Suprapubic skin (tissue), 4 donors: ENCODE results near the gene PLCXD3. TPM values are rescaled to one million over a fixed set of nuclear protein-coding genes. Genes with fewer than 3 reads are reported as not detected.

Experiments used
- DNase-seq, 2 donors: peaks; one replicate each; pipeline ENCODE4 v3.0.0-alpha.2; 2019; ENCODE audit warnings: low spot score in 2 of 2
- H3K27ac ChIP-seq: fragments of 200-600 bp; sonication (generic); one replicate; pipeline ENCODE4 v1.5.1; 2019
- H3K27me3 ChIP-seq: fragments of 200-600 bp; sonication (generic); one replicate; pipeline ENCODE4 v1.5.1; 2019
- H3K36me3 ChIP-seq: fragments of 200-600 bp; sonication (generic); one replicate; pipeline ENCODE4 v1.5.1; 2019
- H3K4me1 ChIP-seq: fragments of 200-600 bp; sonication (generic); one replicate; pipeline ENCODE4 v1.5.1; 2019
- H3K4me3 ChIP-seq: fragments of 200-600 bp; sonication (generic); one replicate; pipeline ENCODE4 v1.5.1; 2019; ENCODE audit warnings: mild to moderate bottlenecking
- H3K9me3 ChIP-seq: fragments of 200-600 bp; sonication (generic); one replicate; pipeline ENCODE4 v1.5.1; 2019
- EP300 ChIP-seq: sonication (generic); formaldehyde crosslinking; IDR thresholded peaks from one replicate; pipeline ENCODE4 v1.6.1; 2017; ENCODE audit warnings: antibody characterized with exemption
- POLR2A ChIP-seq, 2 donors: fragments of 450-650 bp; IDR thresholded peaks; one replicate each; pipeline ENCODE4 v1.6.1; 2017; ENCODE audit warnings: antibody characterized with exemption in 2 of 2, mild to moderate bottlenecking in 2 of 2, moderate library complexity in 2 of 2
- POLR2AphosphoS5 ChIP-seq, 3 donors: sonication (generic); formaldehyde crosslinking; IDR thresholded peaks; one replicate each; pipeline ENCODE4 v1.6.1; 2017; ENCODE audit warnings: antibody characterized with exemption in 3 of 3
- WGBS: methylation state at CpG from one replicate; pipeline ENCODE4 v1.1.5; 2018; 5-methylcytosine and 5-hydroxymethylcytosine counted together
- total RNA-seq, 4 donors: library from RNA; depleted of rRNA; stranded (reverse); fragments of >200 nt; gene quantifications; one replicate each; pipeline ENCODE4 v1.1.0, GENCODE V29; 2016
- TF ChIP-seq, protein P1 (sequence below), 2 donors: fragments of 200-600 bp in 1 of 2; fragments of 450-650 bp in 1 of 2; sonication (generic) in 1 of 2; IDR thresholded peaks; one replicate each; pipeline ENCODE4 v1.5.1; 2016 to 2019; ENCODE audit warnings: antibody characterized with exemption in 2 of 2, mild to moderate bottlenecking in 1 of 2, moderate library complexity in 1 of 2

PLCXD3 gene
- total RNA-seq, 4 donors from 2014 or later: 0.15 to 1.6 (median 0.61) TPM

- WGBS: 84% methylated on average over 1 of the region's 1 CpG
- no peak overlapping the region for H3K27ac ChIP-seq
- DNase-seq: no peak
- TF ChIP-seq, protein P1, sequence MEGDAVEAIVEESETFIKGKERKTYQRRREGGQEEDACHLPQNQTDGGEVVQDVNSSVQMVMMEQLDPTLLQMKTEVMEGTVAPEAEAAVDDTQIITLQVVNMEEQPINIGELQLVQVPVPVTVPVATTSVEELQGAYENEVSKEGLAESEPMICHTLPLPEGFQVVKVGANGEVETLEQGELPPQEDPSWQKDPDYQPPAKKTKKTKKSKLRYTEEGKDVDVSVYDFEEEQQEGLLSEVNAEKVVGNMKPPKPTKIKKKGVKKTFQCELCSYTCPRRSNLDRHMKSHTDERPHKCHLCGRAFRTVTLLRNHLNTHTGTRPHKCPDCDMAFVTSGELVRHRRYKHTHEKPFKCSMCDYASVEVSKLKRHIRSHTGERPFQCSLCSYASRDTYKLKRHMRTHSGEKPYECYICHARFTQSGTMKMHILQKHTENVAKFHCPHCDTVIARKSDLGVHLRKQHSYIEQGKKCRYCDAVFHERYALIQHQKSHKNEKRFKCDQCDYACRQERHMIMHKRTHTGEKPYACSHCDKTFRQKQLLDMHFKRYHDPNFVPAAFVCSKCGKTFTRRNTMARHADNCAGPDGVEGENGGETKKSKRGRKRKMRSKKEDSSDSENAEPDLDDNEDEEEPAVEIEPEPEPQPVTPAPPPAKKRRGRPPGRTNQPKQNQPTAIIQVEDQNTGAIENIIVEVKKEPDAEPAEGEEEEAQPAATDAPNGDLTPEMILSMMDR (IDR thresholded peaks at IDR 0.05): no peak
- no peak for TF ChIP-seq POLR2A (IDR thresholded peaks at IDR 0.05)
- no peak for TF ChIP-seq POLR2AphosphoS5 (IDR thresholded peaks at IDR 0.05)
- TF ChIP-seq EP300: no peak
- H3K27me3 ChIP-seq: no peaks in the 10 kb centered on the region
- no peaks in the 10 kb centered on the region for H3K36me3 ChIP-seq
- no peaks in the 10 kb centered on the region for H3K9me3 ChIP-seq
- H3K4me1 ChIP-seq: no peaks in the 10 kb centered on the region
- no peak overlapping the region for H3K4me3 ChIP-seq
These were observed 146.9 kb downstream of the PLCXD3 start for GRCh38 chr5:41363343-41363986.

DNA sequence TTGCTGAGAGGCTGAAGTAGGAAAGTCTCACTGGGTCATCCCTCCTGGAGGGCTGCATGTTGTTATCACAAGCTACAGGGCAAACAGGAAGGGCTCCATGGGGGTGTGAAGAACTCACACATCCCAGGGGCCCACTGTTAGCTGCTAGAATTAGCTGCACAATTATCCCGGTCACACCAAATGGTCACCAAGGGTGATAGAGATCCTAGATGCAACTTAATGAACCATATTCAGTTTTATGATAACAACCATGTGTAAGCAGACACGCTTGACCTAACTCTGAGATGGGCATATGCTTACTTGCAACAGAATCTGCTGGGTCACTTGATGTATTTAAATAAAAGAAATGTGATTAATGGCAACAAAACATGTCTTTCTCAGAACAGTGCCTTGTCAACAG, 153.6 kb downstream of the PLCXD3 start:
- DNase-seq: no peak
- 64% methylated on average over 2 of the region's 2 CpGs for WGBS
- H3K27me3 ChIP-seq: no peaks in the 10 kb centered on the region
- H3K4me1 ChIP-seq: no peaks in the 10 kb centered on the region
- no peak overlapping the region for H3K27ac ChIP-seq
- no peak overlapping the region for H3K4me3 ChIP-seq
- TF ChIP-seq, protein P1 (IDR thresholded peaks at IDR 0.05): no peak
- TF ChIP-seq POLR2A (IDR thresholded peaks at IDR 0.05) (no peak), EP300 (no peak), POLR2AphosphoS5 (IDR thresholded peaks at IDR 0.05) (no peak)
- H3K9me3 ChIP-seq: peaks cover 5% of the 10 kb centered on the region
- H3K36me3 ChIP-seq: no peaks in the 10 kb centered on the region

GRCh38 chr5:41349846-41350245, 160.6 kb downstream of the PLCXD3 start:
- Histone ChIP-seq H3K4me1 (no peaks in the 10 kb centered on the region), H3K27ac (no peak overlapping the region), H3K9me3 (peaks cover 5% of the 10 kb centered on the region), H3K27me3 (no peaks in the 10 kb centered on the region), H3K36me3 (no peaks in the 10 kb centered on the region), H3K4me3 (no peak overlapping the region)
- no peak for DNase-seq
- WGBS: 70% methylated on average over 4 of the region's 4 CpGs
- TF ChIP-seq POLR2AphosphoS5 (IDR thresholded peaks at IDR 0.05): no peak
- TF ChIP-seq, protein P1 (IDR thresholded peaks at IDR 0.05): no peak
- TF ChIP-seq EP300: no peak
- TF ChIP-seq POLR2A (IDR thresholded peaks at IDR 0.05): no peak

GRCh38 chr5:41347569-41347968, 162.8 kb downstream of the PLCXD3 start:
- no peaks in the 10 kb centered on the region for H3K36me3 ChIP-seq
- no peaks in the 10 kb centered on the region for H3K4me1 ChIP-seq
- no peak overlapping the region for H3K27ac ChIP-seq
- WGBS: 100% methylated on average over 1 of the region's 1 CpG
- no peak overlapping the region for H3K4me3 ChIP-seq
- H3K27me3 ChIP-seq: no peaks in the 10 kb centered on the region
- no peak for DNase-seq
- no peak for TF ChIP-seq EP300
- TF ChIP-seq, protein P1 (IDR thresholded peaks at IDR 0.05): no peak
- no peak for TF ChIP-seq POLR2A (IDR thresholded peaks at IDR 0.05)
- TF ChIP-seq POLR2AphosphoS5 (IDR thresholded peaks at IDR 0.05): no peak
- H3K9me3 ChIP-seq: no peaks in the 10 kb centered on the region

- TF ChIP-seq POLR2A (IDR thresholded peaks at IDR 0.05) (no peak), POLR2AphosphoS5 (IDR thresholded peaks at IDR 0.05) (no peak), EP300 (no peak)
- TF ChIP-seq, protein P1 (IDR thresholded peaks at IDR 0.05): no peak
- no peaks in the 10 kb centered on the region for H3K36me3 ChIP-seq
- WGBS: 55% methylated on average over 5 of the region's 5 CpGs
- H3K27ac ChIP-seq: no peak overlapping the region
- DNase-seq: no peak
- H3K27me3 ChIP-seq: no peaks in the 10 kb centered on the region
- no peak overlapping the region for H3K4me3 ChIP-seq
- H3K9me3 ChIP-seq: no peaks in the 10 kb centered on the region
- no peaks in the 10 kb centered on the region for H3K4me1 ChIP-seq
These were observed 163.8 kb downstream of the PLCXD3 start for GRCh38 chr5:41346609-41347008.
